Measurements from ENCODE around the gene BCL7B. TPM values are rescaled to one million over a fixed set of nuclear protein-coding genes. Genes with fewer than 3 reads are reported as not detected.

The BCL7B gene
- total and polyA plus RNA-seq, 10 of the 15 experiments (the other 5 are each of a cell fraction or from before 2014, with no cell fraction given): 10.9 to 61.8 (median 50.2) TPM

DNA sequence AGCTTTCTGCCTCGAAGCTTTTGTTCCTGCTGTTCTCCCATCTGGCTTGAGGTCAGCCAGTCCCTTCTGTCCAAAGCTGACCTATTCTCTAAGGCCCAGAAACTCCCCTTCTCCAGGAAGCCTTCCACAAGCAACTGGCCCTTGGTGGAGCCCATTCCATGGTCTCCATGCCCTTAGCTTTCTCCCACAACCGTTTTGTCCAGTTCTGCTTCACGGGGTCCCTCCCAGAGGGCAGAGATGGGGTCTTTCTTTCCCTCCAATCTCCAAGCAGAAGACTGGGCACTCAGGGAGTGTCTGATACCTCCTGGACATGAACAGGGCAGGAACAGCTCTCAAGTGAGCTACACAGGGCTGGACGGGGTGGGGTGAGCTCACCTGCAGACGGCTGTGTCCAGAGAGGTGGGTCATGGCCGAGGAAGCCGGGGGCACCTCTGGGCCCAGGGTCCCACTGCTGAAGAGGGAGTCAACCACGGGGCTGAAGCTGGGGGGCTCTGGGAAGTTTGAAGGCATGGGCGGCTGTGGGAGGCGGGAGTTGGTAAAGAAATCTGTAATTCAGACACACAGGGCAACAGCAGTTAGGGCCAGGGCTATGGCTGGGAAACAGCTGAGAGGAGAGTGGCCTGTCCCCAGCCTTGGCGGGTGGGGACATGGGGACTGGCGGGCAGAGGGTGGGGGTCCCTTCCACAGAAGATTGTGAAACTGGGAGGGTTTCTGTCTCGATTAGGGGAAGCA lies 41.8 kb upstream of the BCL7B start (continued):
- TF ChIP-seq, protein P1, sequence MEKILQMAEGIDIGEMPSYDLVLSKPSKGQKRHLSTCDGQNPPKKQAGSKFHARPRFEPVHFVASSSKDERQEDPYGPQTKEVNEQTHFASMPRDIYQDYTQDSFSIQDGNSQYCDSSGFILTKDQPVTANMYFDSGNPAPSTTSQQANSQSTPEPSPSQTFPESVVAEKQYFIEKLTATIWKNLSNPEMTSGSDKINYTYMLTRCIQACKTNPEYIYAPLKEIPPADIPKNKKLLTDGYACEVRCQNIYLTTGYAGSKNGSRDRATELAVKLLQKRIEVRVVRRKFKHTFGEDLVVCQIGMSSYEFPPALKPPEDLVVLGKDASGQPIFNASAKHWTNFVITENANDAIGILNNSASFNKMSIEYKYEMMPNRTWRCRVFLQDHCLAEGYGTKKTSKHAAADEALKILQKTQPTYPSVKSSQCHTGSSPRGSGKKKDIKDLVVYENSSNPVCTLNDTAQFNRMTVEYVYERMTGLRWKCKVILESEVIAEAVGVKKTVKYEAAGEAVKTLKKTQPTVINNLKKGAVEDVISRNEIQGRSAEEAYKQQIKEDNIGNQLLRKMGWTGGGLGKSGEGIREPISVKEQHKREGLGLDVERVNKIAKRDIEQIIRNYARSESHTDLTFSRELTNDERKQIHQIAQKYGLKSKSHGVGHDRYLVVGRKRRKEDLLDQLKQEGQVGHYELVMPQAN (conservative IDR thresholded peaks at IDR 0.05): no peak
- TF ChIP-seq YY1 (IDR thresholded peaks at IDR 0.05; ENCODE audit: low read depth, low read length): no peak
- TF ChIP-seq, protein P2, sequence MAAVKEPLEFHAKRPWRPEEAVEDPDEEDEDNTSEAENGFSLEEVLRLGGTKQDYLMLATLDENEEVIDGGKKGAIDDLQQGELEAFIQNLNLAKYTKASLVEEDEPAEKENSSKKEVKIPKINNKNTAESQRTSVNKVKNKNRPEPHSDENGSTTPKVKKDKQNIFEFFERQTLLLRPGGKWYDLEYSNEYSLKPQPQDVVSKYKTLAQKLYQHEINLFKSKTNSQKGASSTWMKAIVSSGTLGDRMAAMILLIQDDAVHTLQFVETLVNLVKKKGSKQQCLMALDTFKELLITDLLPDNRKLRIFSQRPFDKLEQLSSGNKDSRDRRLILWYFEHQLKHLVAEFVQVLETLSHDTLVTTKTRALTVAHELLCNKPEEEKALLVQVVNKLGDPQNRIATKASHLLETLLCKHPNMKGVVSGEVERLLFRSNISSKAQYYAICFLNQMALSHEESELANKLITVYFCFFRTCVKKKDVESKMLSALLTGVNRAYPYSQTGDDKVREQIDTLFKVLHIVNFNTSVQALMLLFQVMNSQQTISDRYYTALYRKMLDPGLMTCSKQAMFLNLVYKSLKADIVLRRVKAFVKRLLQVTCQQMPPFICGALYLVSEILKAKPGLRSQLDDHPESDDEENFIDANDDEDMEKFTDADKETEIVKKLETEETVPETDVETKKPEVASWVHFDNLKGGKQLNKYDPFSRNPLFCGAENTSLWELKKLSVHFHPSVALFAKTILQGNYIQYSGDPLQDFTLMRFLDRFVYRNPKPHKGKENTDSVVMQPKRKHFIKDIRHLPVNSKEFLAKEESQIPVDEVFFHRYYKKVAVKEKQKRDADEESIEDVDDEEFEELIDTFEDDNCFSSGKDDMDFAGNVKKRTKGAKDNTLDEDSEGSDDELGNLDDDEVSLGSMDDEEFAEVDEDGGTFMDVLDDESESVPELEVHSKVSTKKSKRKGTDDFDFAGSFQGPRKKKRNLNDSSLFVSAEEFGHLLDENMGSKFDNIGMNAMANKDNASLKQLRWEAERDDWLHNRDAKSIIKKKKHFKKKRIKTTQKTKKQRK (IDR thresholded peaks at IDR 0.05; ENCODE audit: low read depth, low read length): no peak

DNA sequence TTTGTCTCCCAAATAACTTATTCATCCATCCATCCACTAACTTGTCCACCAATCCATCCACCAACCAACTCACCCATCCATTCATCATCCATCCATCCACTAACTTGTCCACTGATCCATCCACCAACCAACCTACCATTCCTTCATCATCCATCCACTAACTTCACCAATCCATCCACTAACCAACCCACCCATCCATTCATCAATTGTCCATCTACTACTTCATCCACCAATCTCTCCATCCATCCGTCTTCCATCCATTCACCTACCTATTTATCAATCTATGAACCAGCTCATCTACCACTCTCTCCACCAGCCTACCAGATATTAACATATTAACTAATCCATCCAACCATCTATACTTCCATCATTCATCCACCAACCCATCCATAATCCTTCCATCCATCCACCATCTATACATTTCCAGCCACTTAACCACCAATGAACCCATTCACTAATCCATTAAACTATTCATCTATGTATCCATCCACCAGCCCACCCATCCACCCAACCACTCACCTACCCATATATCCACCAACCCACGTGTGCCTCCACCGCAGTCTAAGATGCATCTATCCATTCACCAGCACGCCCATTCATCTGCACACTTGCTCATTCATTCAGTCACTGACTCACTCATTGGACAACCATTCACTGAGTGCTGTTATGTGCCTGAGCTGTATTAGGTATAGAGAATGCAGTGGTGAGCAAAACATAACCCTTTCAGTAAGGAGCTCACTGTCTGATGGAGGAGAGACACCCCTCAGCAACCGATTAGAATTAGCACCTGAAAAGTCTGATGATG lies 40.7 kb upstream of the BCL7B start:
- intact Hi-C loops (cut with micrococcal nuclease; ENCODE audit: unreplicated experiment): no loop called here
- H3K27me3 ChIP-seq (replicated peaks in 1 of 2; ENCODE audit: control insufficient read depth in 2 of 2, insufficient read depth in 2 of 2, low read length in 1 of 2): no peaks in the 10 kb centered on the region
- H3K27ac ChIP-seq (ENCODE audit: control insufficient read depth, insufficient read depth): no peak overlapping the region
- no peak for TF ChIP-seq BMI1 (IDR thresholded peaks at IDR 0.05; ENCODE audit: borderline replicate concordance)
- TF ChIP-seq E2F4 (IDR thresholded peaks at IDR 0.05; ENCODE audit: low read depth, low read length): no peak
- no peak for TF ChIP-seq ZNF622 (IDR thresholded peaks at IDR 0.05)
- no peak for TF ChIP-seq DPF2 (IDR thresholded peaks at IDR 0.05)
- TF ChIP-seq, protein P3, sequence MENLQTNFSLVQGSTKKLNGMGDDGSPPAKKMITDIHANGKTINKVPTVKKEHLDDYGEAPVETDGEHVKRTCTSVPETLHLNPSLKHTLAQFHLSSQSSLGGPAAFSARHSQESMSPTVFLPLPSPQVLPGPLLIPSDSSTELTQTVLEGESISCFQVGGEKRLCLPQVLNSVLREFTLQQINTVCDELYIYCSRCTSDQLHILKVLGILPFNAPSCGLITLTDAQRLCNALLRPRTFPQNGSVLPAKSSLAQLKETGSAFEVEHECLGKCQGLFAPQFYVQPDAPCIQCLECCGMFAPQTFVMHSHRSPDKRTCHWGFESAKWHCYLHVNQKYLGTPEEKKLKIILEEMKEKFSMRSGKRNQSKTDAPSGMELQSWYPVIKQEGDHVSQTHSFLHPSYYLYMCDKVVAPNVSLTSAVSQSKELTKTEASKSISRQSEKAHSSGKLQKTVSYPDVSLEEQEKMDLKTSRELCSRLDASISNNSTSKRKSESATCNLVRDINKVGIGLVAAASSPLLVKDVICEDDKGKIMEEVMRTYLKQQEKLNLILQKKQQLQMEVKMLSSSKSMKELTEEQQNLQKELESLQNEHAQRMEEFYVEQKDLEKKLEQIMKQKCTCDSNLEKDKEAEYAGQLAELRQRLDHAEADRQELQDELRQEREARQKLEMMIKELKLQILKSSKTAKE (IDR thresholded peaks at IDR 0.05; ENCODE audit: low read depth, poor library complexity, severe bottlenecking): no peak
- no peak for TF ChIP-seq CEBPB (IDR thresholded peaks at IDR 0.05; ENCODE audit: borderline replicate concordance in 1 of 2, low read depth in 2 of 2, low read length in 2 of 2)
- TF ChIP-seq SREBF1 (IDR thresholded peaks at IDR 0.05; ENCODE audit: low read length): no peak
- POLR2A ChIA-PET: no interaction called here
- H3K4me1 ChIP-seq (ENCODE audit: control insufficient read depth, insufficient read depth, low read length): no peaks in the 10 kb centered on the region
- H3K9ac ChIP-seq (ENCODE audit: control insufficient read depth, insufficient read depth, low read length): no peak overlapping the region
- no peak overlapping the region for H3K4me2 ChIP-seq (ENCODE audit: control insufficient read depth, insufficient read depth)
- WGBS (ENCODE audit: insufficient coverage, insufficient replicate concordance, low lambda C conversion rate, missing lambda C conversion rate): 10% methylated on average over 5 of the region's 5 CpGs
- DNase-seq (ENCODE audit: low read depth, low spot score): no peak
- RAD21 ChIA-PET (ENCODE audit: unreplicated experiment): no interaction called here
- H3K9me3 ChIP-seq (replicated peaks; ENCODE audit: control insufficient read depth, insufficient read depth, low read length): no peaks in the 10 kb centered on the region
- no peak overlapping the region for H2AFZ ChIP-seq (ENCODE audit: control insufficient read depth, low read depth, low read length)
- SMC1A ChIA-PET (ENCODE audit: uncharacterized antibody, unreplicated experiment): interaction anchor here (0.6 kb wide), 1 partner anchor 9 kb away, joined by 3 read pairs; no protein-coding TSS in a partner anchor
- FAIRE-seq: no peak
- no peak overlapping the region for H3K4me3 ChIP-seq
- in situ Hi-C loops (cut with MboI): no loop called here
- ATAC-seq: no peak
- no peaks in the 10 kb centered on the region for H3K36me3 ChIP-seq (ENCODE audit: control insufficient read depth in 2 of 2, insufficient read depth in 2 of 2, low read length in 1 of 2)
- H3K79me2 ChIP-seq (ENCODE audit: control insufficient read depth, insufficient read depth, low read length): no peaks in the 10 kb centered on the region
- CTCF ChIA-PET: interaction anchor here (0.9 to 1.9 kb wide), 2 partner anchors 9 to 11 kb away, joined by 3 to 9 read pairs; no protein-coding TSS in a partner anchor
- H4K20me1 ChIP-seq (ENCODE audit: control insufficient read depth, insufficient read depth): no peaks in the 10 kb centered on the region
- BruUV-seq (replicated peaks): no TSS peak
